Effector CD8-positive, alpha-beta T cell (primary cell): ENCODE measurements around the gene FGF11.

Experiments used
- DNase-seq: peaks from one replicate; lab custom pipeline; 2025; lab: John Stamatoyannopoulos, UW
- total RNA-seq, 4 experiments: gene quantifications; one replicate each; lab custom pipeline; 2026; lab: John Stamatoyannopoulos, UW

Gene FGF11
- 0.24 to 0.91 (median 0.41) reads per million in 4 experiments for total RNA-seq

DNA sequence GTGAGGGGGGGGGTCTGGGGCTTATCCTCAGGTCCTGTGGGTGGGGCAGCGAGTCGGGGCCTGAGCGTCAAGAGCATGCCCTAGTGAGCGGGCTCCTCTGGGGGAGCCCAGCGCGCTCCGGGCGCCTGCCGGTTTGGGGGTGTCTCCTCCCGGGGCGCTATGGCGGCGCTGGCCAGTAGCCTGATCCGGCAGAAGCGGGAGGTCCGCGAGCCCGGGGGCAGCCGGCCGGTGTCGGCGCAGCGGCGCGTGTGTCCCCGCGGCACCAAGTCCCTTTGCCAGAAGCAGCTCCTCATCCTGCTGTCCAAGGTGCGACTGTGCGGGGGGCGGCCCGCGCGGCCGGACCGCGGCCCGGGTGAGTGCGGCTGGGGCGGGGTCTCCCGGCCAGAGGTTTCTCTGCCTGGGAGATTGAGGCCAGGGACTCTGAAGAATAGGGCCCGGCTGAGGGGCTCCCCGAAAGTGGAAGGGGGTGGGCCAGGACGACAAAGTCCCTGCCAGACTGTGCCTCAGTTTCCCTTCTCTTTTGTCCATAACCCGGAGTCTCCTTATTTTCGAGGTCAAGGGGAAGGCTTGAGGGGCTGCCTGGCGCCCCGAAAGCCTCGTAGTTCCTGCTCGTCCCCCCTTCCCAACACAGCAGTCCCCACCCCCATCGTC lies at the start of gene FGF11:
FGF11 (plus strand) TSS at position 51 of the 651 bp plus-strand sequence; CDS start at position 160, 109 bp downstream.
- DNase-seq, result no peak

DNA sequence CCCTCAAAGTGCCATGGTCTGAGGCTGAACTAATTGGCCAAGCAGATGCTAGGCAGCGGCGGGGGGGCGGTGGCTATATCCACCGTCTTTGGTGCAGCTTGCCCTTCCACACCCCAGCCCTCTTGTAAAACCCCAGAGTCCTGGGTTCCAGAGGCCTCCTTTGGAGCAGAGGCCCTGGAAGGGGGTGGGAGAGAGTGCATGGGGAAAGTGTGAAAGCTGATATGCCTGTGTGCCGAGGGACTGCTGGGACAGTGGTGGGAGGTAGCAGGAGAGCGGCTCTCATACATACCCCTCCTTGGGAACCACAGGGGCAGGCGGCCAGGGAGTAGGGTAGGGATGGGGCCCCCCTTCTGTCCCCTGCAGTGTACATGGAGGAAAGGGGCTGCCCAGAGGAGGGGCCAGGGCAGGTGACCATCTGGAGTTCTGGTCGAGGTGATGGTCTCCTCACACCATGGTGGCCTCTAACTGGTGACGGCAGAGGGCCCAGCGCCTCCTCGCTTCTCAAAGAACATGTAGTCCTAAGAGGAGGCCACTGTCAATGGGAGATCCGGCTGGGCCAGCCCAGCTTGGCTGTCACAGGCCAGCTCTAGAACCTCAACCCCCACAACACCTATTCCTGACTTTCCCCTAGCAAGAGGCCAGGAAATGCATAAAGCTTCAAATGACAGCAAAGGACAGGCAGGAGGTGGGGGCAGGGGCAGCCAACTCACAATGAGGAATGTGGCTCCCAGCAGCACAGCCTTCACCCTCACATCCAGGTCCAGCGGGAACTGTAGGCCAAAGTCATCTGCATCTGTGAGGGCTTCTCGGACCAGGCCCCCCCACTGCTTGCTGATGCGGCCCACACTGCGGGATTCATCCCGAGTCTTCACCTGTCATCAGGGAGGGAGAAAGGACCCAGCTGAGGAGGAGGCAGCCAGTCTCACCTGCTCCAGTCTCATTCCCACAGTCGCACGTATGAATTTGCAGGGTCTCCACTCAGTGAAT lies 49.1 kb upstream of the FGF11 start:
- DNase-seq, result no peak

DNA sequence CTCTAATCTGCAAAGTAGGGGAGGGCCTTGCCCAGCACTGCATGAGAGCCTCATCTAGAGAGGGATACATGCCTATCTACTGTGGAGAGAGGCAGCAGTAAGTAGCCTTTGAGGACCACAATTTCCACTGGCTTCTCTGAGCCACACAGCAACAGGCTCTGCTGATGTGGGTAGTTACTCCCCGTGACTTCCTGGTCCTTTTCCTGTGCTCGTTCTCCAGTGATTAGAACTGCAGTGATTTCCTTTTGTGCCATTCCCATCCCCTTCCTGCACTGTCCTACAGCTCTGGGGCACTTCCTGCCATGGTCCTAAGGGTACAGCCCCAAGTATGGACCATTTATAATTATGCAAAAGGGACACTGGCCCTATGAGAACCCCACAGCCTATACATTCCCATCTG lies 48.0 kb upstream of the FGF11 start:
- no peak for DNase-seq

DNA sequence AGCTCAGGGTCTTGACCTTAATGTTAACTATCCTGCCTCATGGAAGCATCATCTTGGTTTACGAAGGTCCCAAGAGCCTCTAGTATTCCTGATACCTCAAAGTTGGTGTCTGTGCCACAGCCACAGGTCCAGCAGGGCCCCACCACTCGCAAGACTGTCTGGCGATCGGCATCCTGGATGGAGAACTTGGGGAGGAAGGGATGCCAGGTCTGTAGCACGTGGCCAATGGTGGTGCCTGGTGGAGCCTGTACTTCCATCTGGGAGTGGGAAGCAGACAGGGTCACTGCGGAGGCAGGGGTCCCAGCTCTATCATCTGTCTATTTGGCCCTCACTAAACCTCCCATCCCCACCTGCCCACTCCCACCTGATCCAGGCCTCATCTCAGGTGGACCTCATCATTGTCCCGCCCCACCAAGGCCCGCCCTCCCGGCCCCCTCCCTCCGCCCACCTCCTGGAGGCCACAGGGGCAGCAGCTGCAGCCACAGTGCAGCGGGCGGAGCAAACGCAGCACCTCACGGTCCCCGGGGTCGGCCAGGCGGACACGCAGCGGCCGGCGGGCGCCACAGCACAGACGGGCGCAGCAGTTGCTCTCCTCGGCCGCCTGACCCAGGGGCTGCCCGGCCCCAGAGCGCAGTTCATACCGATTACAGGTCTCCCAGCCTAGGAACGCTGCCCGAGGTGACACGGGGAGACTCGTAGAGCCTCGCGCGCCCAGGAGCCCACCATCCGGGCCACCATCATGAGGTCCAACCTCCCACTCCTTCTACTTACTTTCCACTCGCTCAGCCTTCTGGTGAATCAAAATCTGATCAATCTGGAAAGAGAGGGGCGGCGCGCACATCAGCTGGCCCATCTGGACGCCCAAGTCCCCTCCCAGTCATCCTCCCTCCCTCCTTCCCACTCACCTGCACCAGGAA lies 46.4 kb upstream of the FGF11 start:
- no peak for DNase-seq

DNA sequence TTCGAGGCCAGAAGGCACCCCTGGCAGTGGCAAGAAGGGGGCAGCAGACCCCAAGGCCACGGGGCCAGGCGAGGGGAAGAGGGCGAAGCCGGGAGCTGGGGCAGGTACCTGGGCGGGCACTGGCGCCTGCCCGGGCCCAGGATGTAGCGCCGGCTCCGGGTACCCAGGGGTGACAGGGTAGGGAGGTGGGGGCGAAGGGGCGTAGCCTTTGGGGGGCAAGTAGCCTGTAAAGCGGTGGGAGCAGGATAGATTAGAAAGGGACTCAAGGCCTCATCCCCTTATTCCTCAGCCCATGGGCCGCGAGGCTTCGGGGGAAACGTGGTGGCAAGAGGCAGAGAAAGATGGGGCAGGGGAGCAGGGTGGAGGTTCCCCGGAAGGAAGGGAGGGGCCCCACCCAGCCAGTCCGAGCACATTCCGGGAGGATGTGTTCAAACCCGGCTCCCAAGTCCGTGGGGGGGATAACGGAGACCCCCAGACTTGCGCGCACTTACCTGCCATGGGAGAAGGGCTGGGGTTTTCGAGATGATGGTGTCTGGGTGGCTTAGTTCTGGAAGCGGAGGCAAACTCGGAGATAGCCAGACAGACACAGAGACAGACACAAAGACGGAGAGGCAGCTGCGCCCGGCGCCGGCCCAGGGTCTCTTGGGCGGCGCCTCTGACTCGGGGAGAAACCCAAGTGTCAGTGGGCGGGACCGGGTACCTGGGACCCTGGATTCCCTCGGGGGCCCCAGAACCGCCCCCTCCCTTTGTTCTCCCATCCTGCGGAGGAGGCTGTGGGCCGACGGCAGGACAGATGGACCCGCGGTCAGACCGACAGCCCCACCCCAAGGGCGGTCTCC lies 45.5 kb upstream of the FGF11 start:
- DNase-seq, result peak; percentile 71

DNA sequence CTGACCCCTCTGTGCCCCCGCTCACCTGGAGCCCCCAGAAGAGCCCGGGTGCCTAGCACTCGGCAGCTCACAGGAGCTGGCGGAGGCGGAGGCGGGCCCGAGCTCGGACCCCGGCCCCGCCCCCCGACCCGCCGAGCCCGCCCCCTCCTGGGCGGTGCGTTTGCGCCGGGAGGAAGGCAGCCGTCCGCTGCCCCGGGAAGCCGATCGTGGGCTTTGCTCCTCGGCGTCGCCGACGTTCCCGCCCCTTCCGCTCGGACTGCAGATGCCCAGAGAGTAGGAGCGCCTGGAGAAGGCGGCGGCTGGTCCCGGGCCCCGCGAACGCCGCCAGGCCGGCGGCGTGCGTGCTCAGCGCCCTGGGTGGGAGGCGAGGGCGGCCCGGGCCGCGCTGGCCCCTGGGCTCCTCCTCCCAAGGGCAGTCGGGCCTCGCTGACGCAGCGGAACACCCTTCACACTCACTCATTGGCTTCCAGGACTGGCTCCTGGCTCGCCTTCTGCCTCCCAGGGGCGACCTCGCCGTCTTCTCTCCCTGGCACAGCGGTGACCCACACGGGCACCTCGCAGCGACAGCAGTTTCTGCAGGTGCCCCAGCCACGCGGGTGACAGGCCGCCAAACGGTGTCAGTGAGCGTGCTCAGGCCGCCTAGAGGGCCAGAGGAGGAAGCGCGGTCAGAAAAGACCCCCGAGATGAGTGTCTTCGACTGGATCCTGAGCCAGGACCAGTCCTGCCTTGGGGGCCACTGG lies 44.7 kb upstream of the FGF11 start, which contains the start of gene PLSCR3:
PLSCR3 (minus strand) TSS at position 74 of the 740 bp plus-strand sequence. CDS start 415 bp downstream, outside the sequence.
- peak; percentile 67 for DNase-seq

DNA sequence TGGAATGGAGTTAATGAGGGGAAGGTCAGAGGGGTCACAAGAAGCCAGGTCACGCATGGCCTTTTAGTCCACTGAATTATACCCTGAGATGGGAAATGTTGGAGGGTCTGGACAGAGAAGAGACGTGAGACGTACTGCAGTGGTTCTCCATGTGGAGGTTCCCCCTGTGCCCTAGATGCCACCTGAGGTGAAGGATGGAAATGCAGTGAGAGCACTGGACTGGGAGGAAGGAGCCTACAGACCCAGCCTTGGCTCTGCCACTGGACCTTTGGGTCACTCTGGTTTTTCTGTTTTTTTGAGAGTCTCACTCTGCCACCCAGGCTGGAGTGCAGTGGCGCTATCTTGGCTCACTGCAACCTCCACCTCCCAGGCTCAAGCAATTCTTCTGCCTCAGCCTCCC lies 43.2 kb upstream of the FGF11 start:
- DNase-seq, result no peak

DNA sequence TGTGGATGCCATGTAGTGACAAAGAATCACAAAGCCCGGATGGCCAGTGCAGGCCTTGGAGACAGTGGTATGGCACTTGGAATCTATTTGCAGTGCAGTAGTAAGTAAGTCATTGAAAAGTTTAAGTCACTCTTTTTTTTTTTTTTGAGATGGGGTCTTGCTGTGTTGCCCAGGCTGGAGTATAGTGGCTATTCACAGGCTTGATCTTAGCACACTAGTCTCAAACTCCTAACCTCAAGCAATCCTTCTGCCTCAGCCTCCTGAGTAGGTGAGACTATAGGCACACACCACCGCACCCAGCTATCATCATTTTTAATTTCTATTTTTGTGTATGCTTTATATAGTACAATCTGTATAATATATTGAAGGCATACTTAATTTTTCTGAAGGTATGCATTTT lies 40.7 kb upstream of the FGF11 start:
- DNase-seq, result no peak

DNA sequence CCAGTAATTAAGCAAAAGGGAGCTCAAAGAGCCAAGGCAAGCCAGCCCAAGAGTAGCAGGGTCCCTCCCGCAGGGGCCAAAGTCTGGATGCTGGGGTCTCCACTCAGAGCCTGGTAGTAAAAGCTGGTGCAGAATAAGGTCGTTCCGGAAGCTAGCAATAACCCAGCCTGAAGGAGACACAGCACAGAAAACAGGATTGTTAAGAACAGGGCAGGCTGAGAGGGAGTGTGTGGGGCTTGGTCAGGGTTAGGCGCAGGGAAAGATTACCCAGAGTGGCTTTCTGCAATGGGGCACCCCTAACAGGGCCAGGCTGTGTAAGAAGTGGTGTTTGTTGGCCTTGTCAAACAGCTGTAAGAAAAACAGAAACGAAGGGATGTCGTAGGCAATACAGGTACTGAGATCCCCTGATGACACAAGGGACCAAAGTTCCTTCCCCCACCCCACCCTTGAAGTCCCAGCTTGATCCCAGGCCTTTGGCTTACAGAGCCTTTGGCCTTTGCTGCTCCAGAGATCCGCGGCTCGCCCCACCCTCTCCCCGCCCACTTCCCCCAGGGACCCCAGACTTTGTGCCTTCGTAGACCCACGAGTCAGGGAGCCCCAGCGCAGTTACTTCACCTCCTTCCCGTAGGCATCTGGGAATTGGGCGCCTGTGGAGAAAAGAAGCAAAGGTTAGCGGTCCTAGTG lies 36.1 kb upstream of the FGF11 start:
- DNase-seq, result peak; percentile 29

DNA sequence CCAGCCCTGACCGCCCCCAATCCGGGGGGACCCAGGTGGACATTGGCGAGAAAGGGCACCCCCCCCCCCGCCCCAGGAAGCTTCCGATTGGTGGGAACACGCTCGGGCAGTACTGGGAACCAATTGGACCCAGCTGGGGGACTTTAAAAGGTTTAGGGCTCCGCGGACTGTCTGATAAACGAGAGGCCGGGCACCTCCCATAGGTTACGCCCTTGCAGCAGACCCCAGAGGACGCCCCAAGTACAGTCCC lies 35.7 kb upstream of the FGF11 start:
- no peak for DNase-seq

DNA sequence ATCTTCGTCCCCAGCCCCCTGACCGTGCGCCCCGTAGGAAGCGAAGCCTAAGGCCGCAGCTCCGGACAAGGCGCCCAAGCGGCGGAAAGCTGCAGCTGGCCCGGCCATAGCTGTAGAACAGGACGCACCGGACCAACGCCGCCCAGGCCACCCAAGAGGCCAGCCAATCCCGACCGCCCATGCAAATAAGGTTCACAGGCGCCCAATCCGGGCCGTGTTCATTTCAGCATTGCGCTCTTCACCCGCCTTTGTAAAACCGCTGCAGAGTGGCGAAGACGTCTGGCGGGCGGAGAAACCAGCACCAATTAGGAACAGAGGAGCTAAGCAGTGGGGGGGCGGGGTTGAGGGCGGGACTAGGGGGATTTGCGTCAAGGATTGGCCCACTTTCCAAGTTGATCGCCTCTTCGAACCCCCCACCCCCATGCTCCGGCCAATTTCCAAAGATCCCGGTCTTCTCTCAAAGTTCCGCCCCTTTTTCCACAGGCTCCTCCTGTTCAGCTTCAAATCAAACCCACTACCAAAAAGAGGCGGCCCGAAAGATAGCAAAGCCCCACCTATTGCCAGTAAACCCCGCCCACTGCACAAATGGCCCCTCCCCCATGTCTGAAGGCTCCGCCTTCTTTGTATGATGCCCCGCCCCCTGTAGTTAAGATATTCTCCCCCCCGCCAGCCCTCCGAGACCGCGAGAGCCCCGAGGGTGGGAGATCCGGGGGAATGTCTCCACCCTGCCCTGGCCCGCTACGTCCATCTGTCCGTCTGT lies 35.2 kb upstream of the FGF11 start, which contains the start of gene TMEM256:
TMEM256 (minus strand) TSS at position 121 of the 760 bp plus-strand sequence; CDS start at position 108, 13 bp downstream.
- DNase-seq, result peak; percentile 94

DNA sequence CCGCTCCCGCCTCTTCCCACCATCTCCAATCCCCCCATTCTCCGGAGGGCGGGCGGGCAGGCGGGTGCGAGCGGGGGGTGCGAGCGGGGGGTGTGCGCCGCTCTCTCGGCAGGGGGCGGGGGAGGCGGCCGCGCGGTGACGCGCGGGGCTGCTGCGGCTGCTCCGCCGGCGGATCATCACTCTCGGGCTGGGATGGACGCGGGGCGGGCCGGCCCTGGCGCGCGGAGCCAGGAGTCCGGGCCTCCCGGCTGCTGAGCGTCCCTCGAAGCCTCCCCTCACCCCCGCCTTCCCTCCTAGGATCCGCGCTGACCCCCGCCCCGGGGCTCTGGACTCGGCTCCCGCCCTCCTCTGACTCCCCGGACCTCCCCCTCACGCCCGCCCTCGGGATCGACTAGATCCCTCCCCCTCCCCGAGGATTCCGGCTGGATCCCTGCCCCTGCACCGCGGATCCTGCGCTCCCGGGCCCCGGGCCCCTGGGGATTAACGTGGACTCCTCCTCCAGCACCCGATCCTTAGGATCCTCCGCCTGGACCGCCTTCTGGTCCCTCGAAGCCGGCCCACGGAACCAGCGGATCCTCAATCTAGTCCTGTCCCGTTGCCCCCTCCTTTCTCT lies 34.5 kb upstream of the FGF11 start:
- peak; percentile 73 for DNase-seq

DNA sequence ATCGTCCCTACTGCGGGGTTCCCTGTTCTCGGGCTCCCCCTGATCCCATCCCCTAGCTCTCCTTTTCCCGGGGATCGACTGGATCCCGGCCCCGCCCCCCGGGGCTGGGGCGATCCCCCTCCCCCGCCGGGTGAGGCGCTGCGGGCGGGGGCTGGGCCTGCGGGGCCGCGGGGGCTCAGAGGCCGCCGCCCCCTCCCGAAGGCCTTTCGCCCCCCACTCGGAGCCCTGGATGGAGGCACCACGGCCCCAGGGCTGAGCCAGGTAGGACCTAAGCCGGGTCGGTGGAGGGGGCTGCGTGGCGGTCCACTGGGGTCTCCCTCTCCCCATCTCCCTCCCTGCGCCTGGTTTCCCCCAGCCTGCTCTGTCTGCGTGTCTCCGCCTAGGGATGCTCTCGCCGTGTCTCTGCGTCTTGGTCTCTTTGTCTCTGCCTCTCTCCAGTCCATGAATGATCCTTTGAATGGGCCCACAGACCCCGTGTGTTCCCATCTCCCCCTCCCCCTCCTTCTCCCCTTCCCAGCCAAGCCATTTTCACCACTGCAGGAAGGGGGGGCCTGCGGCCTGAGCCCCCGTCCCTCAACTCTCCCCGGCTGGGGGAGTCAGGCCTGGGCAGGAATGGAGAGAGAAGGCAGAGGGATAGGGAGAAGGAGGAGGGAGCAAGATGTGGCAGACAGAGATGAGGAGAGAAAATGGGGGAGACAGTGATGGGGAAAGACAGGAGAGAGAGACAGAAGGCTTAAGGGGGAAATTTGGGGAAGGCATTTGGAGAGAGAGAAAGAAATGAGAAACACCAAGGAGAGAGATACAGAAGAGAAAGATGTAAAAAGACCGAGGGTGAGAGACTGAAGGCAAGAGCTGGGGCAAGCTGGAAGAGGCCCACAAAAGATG lies 33.7 kb upstream of the FGF11 start:
- DNase-seq, result no peak

DNA sequence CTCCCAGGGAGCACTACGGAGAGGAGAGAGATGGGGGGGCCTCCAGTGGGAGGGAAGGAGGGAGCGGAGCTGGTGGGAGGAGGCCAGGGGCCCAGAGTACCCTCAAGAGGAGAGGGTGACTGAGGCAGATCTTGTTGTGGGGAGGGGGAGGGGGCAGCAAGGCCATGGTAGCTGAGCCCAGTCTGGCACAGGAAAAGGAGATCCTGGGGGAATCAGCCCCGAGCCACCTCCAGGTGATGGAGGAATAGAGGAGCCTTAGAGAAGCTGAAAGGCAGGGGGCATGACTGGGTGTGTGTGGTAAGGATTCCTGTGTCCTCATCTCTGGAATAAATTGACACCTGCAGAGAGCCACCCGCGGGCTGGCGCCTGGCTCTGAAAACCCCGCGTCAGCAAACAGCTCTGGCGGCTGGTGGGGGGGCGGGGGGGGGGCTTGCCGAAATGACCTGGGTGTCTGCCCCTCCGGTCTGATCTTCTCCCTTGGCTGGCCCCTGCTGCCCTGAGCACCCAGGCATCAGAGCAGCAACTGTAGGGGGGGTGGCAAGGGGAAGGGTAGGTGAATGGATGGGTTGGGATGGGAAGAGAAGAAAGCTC lies 33.0 kb upstream of the FGF11 start:
- DNase-seq, result no peak

DNA sequence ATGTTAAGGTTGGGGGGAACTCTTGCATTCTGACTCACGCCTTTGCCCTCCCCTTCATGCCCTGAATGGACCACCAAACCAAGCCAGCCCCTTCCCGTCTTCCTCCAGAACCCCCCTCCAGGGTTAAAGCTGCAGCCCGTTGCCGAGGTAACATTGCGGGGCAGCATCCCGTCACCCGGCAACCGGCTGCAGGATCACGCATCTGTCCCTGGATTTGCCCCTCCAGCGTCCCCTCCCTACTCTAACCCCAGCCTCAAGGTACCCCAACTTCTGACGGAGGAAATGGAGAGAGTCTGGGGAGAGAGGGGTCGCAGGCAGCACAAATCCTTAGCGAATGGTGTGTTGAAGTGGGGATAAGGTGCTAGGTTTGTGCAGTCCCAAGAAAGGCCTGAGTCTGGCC lies 32.2 kb upstream of the FGF11 start:
- no peak for DNase-seq

DNA sequence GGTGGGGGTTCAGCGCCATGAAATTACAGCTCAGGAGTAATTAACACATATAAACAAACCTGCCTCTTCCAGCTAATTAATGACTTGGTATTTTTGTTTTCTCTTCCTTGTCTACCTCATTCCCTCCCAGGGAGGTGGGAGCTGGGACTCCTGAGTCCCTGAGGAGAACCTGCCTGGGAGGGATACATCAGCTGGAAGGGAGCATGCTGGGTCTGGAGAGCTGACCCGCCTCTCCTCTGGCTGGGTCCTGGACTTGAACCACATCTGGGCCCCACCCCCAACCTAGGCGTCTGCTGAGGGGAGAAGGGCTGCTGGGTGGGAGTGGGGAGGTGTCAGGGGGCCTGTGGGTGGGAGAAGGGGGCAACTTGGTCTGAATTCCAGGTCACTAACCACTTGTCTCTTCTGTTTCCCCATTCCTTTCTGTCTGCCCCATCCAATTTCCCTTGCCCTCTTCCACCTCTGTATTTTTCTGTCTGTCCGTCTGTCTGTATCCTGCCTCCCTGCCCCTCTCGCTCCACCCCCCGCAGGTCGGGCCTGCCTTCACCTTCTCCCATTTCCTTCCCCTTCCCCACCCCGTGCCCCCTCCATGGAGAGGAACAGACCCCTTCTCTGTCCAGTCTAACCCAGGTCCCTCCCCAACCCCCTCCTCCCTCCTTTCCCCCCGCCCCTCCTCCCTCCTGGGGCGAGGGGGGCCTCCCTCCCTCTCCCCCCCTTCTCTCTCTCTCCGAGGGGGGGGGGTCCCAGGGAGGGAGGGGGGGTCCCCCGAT lies 31.6 kb upstream of the FGF11 start, which contains the start of gene NLGN2:
NLGN2 (plus strand) TSS at position 361 of the 767 bp plus-strand sequence. CDS start 411 bp downstream, outside the sequence.
- DNase-seq, result no peak
